GM12873 (cell line): ENCODE measurements around the gene FOXP1.

Experiments
- CTCF ChIP-seq: IDR thresholded peaks from 2 replicates; pipeline ENCODE4 v1.5.1; 2012; ENCODE audit warnings: low read depth, mild to moderate bottlenecking, moderate library complexity, low read length, control low read depth; ENCODE audit not compliant: insufficient read depth; ENCODE audit errors: missing control alignments

Gene FOXP1

GRCh38 chr3:71142441-71143161 lies 440.9 kb downstream of the FOXP1 start:
- TF ChIP-seq CTCF: no peak

GRCh38 chr3:71140477-71140876 lies 443.1 kb downstream of the FOXP1 start:
- no peak for TF ChIP-seq CTCF

GRCh38 chr3:71139496-71139895 lies 444.0 kb downstream of the FOXP1 start:
- no peak for TF ChIP-seq CTCF

- TF ChIP-seq CTCF: no peak
These were observed 445.1 kb downstream of the FOXP1 start for GRCh38 chr3:71138410-71138809.

- TF ChIP-seq CTCF: no peak
These were observed 447.3 kb downstream of the FOXP1 start for GRCh38 chr3:71136276-71136675.

- no peak for TF ChIP-seq CTCF
These were observed 448.0 kb downstream of the FOXP1 start for GRCh38 chr3:71135373-71136088.

- TF ChIP-seq CTCF: no peak
These were observed 449.0 kb downstream of the FOXP1 start for GRCh38 chr3:71134521-71134920.
